ENCODE results near the gene SRP9. TPM values are rescaled to one million over a fixed set of nuclear protein-coding genes. Genes with fewer than 3 reads are reported as not detected.
"Not testable (repeated sequence)": the region's sequence is repeated elsewhere in the genome, so short reads cannot be mapped to it uniquely, and the experiment has no call there.

Gene SRP9
- total RNA-seq, 1 experiment from 2014 or later, result 282 TPM

GRCh38 chr1:225760531-225760930 lies 17.1 kb upstream of the SRP9 start:
- ChIA-PET CTCF (no interaction called here), POLR2A (interaction anchor here (0.7 kb wide), 1 partner anchor 100 kb away, joined by 4 read pairs; no protein-coding TSS in a partner anchor)
- no peaks in the 10 kb centered on the region for H3K9me3 ChIP-seq (ENCODE audit: control insufficient read depth, insufficient read depth, low read depth, low read length)
- no peaks in the 10 kb centered on the region for H3K36me3 ChIP-seq (ENCODE audit: control insufficient read depth, insufficient read depth, low read length)
- ATAC-seq (no peak), DNase-seq (ENCODE audit: low read depth, low spot score) (no peak)
- no peak overlapping the region for H3K4me3 ChIP-seq (ENCODE audit: low read depth in 2 of 2, low read length in 2 of 2)
- no peaks in the 10 kb centered on the region for H3K27me3 ChIP-seq (ENCODE audit: control insufficient read depth, insufficient read depth, low read length)
- no peak for TF ChIP-seq CTCF (IDR thresholded peaks at IDR 0.05)
- no peak for TF ChIP-seq POLR2AphosphoS5 (IDR thresholded peaks at IDR 0.05; ENCODE audit: low read depth, low read length)
- TF ChIP-seq TCF7L2 (IDR thresholded peaks at IDR 0.05; ENCODE audit: low read depth, low read length), result no peak
- TF ChIP-seq REST (IDR thresholded peaks at IDR 0.05; ENCODE audit: insufficient read depth in 1 of 2, low read depth in 2 of 2, low read length in 1 of 2), result no peak
- TF ChIP-seq SIN3A (IDR thresholded peaks at IDR 0.05; ENCODE audit: borderline replicate concordance, insufficient read depth, low read depth, low read length), result no peak
- no TSS peak for BruUV-seq (replicated peaks)
- no peak overlapping the region for H3K27ac ChIP-seq (ENCODE audit: low read length)
- intact Hi-C loops (cut with micrococcal nuclease; ENCODE audit: unreplicated experiment) (no loop called here), in situ Hi-C loops (cut with HindIII; ENCODE audit: low pct_unique_long_range_greater_than_20kb, low sequenced_read_pairs) (no loop called here)
- peaks cover 3% of the 10 kb centered on the region; the same call in 1 of the 2 replicates for H3K4me1 ChIP-seq (ENCODE audit: control insufficient read depth, insufficient read depth, low read length)

GRCh38 chr1:225761395-225761794 lies 16.2 kb upstream of the SRP9 start:
- POLR2A ChIA-PET; H3K4me3 ChIP-seq (ENCODE audit: low read depth in 2 of 2, low read length in 2 of 2); DNase-seq (ENCODE audit: low read depth, low spot score); H3K27me3 ChIP-seq (ENCODE audit: control insufficient read depth, insufficient read depth, low read length); ATAC-seq; H3K9me3 ChIP-seq (ENCODE audit: control insufficient read depth, insufficient read depth, low read depth, low read length); BruUV-seq (replicated peaks); H3K36me3 ChIP-seq (ENCODE audit: control insufficient read depth, insufficient read depth, low read length); H3K4me1 ChIP-seq (ENCODE audit: control insufficient read depth, insufficient read depth, low read length); intact Hi-C loops (cut with micrococcal nuclease; ENCODE audit: unreplicated experiment); H3K27ac ChIP-seq (ENCODE audit: low read length); CTCF ChIA-PET; in situ Hi-C loops (cut with HindIII; ENCODE audit: low pct_unique_long_range_greater_than_20kb, low sequenced_read_pairs): not testable (repeated sequence)

- Histone ChIP-seq H3K27me3 (ENCODE audit: control insufficient read depth, insufficient read depth, low read length) (no peaks in the 10 kb centered on the region), H3K36me3 (ENCODE audit: control insufficient read depth, insufficient read depth, low read length) (no peaks in the 10 kb centered on the region), H3K9me3 (ENCODE audit: control insufficient read depth, insufficient read depth, low read depth, low read length) (no peaks in the 10 kb centered on the region), H3K4me1 (ENCODE audit: control insufficient read depth, insufficient read depth, low read length) (peaks cover 3% of the 10 kb centered on the region; the same call in 1 of the 2 replicates), H3K4me3 (ENCODE audit: low read depth in 2 of 2, low read length in 2 of 2) (no peak overlapping the region), H3K27ac (ENCODE audit: low read length) (no peak overlapping the region)
- intact Hi-C loops (cut with micrococcal nuclease; ENCODE audit: unreplicated experiment) (no loop called here), in situ Hi-C loops (cut with HindIII; ENCODE audit: low pct_unique_long_range_greater_than_20kb, low sequenced_read_pairs) (no loop called here)
- ChIA-PET POLR2A (no interaction called here), CTCF (no interaction called here)
- ATAC-seq (no peak), DNase-seq (ENCODE audit: low read depth, low spot score) (no peak)
- BruUV-seq (replicated peaks), result no TSS peak
- no peak for TF ChIP-seq TCF7L2 (IDR thresholded peaks at IDR 0.05; ENCODE audit: low read depth, low read length)
- no peak for TF ChIP-seq REST (IDR thresholded peaks at IDR 0.05; ENCODE audit: insufficient read depth in 1 of 2, low read depth in 2 of 2, low read length in 1 of 2)
- TF ChIP-seq CTCF (IDR thresholded peaks at IDR 0.05), result no peak
- no peak for TF ChIP-seq POLR2AphosphoS5 (IDR thresholded peaks at IDR 0.05; ENCODE audit: low read depth, low read length)
These were observed 15.6 kb upstream of the SRP9 start for GRCh38 chr1:225762002-225762441.

Data from Panc1 (cell line).